Measurements from ENCODE around the gene SNX7.

DNA sequence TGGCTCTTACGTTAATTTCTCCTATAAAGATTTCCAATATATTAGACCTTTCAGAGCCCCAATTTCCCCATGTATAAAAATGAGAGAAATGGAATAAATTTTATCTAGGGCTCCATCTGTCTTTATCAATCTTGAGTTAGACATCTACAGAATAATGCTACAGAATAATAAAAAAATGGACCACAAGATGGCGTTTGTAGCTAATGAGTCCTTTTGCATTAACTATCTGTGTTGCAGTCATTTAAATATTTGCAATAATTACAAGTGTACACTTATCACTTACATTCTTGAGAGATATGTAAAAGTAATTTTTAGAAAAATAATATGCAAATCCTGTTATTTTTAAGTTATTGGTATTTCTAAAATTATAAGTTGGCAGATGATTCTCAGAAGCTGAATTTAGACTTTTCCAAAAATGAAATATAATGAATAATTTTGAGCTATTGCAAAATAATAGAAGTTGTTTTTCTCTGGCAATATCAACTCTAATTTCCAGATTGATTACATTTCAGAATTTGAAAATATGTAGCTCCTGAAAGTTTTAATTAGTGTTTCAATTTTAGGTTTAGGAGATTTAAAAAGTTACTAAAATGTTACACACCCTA lies 87.7 kb downstream of the SNX7 start:
- TF ChIP-seq, protein P1, sequence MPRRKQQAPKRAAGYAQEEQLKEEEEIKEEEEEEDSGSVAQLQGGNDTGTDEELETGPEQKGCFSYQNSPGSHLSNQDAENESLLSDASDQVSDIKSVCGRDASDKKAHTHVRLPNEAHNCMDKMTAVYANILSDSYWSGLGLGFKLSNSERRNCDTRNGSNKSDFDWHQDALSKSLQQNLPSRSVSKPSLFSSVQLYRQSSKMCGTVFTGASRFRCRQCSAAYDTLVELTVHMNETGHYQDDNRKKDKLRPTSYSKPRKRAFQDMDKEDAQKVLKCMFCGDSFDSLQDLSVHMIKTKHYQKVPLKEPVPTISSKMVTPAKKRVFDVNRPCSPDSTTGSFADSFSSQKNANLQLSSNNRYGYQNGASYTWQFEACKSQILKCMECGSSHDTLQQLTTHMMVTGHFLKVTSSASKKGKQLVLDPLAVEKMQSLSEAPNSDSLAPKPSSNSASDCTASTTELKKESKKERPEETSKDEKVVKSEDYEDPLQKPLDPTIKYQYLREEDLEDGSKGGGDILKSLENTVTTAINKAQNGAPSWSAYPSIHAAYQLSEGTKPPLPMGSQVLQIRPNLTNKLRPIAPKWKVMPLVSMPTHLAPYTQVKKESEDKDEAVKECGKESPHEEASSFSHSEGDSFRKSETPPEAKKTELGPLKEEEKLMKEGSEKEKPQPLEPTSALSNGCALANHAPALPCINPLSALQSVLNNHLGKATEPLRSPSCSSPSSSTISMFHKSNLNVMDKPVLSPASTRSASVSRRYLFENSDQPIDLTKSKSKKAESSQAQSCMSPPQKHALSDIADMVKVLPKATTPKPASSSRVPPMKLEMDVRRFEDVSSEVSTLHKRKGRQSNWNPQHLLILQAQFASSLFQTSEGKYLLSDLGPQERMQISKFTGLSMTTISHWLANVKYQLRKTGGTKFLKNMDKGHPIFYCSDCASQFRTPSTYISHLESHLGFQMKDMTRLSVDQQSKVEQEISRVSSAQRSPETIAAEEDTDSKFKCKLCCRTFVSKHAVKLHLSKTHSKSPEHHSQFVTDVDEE (CRISPR knock-in tag; IDR thresholded peaks at IDR 0.05), result no peak
- no peak for TF ChIP-seq RARB (CRISPR knock-in tag; IDR thresholded peaks at IDR 0.05)
- TF ChIP-seq ZFP3 (CRISPR knock-in tag; IDR thresholded peaks at IDR 0.05), result no peak
- TF ChIP-seq TOX (CRISPR knock-in tag; IDR thresholded peaks at IDR 0.05; ENCODE audit: borderline replicate concordance), result no peak
- TF ChIP-seq, protein P2, sequence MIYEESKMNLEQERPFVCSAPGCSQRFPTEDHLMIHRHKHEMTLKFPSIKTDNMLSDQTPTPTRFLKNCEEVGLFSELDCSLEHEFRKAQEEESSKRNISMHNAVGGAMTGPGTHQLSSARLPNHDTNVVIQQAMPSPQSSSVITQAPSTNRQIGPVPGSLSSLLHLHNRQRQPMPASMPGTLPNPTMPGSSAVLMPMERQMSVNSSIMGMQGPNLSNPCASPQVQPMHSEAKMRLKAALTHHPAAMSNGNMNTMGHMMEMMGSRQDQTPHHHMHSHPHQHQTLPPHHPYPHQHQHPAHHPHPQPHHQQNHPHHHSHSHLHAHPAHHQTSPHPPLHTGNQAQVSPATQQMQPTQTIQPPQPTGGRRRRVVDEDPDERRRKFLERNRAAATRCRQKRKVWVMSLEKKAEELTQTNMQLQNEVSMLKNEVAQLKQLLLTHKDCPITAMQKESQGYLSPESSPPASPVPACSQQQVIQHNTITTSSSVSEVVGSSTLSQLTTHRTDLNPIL (CRISPR knock-in tag; IDR thresholded peaks at IDR 0.05; ENCODE audit: low read depth), result no peak
- TF ChIP-seq, protein P3, sequence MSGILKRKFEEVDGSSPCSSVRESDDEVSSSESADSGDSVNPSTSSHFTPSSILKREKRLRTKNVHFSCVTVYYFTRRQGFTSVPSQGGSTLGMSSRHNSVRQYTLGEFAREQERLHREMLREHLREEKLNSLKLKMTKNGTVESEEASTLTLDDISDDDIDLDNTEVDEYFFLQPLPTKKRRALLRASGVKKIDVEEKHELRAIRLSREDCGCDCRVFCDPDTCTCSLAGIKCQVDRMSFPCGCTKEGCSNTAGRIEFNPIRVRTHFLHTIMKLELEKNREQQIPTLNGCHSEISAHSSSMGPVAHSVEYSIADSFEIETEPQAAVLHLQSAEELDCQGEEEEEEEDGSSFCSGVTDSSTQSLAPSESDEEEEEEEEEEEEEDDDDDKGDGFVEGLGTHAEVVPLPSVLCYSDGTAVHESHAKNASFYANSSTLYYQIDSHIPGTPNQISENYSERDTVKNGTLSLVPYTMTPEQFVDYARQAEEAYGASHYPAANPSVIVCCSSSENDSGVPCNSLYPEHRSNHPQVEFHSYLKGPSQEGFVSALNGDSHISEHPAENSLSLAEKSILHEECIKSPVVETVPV (CRISPR knock-in tag; IDR thresholded peaks at IDR 0.05), result no peak
- no peak for TF ChIP-seq ZNF70 (CRISPR knock-in tag; IDR thresholded peaks at IDR 0.05)
- no peak for TF ChIP-seq ESRRG (CRISPR knock-in tag; IDR thresholded peaks at IDR 0.05)
- TF ChIP-seq CSDC2 (CRISPR knock-in tag; IDR thresholded peaks at IDR 0.05), result no peak
- no peak for TF ChIP-seq ZC3H10 (CRISPR knock-in tag; IDR thresholded peaks at IDR 0.05)
- TF ChIP-seq ZFP30 (CRISPR knock-in tag; IDR thresholded peaks at IDR 0.05), result no peak
- TF ChIP-seq BACH2 (CRISPR knock-in tag; IDR thresholded peaks at IDR 0.05; ENCODE audit: borderline replicate concordance), result no peak
